ENCODE data around the gene PGBD1.
"Not testable (repeated sequence)": the region's sequence is repeated elsewhere in the genome, so short reads cannot be mapped to it uniquely, and the experiment has no call there.

PGBD1 gene

DNA sequence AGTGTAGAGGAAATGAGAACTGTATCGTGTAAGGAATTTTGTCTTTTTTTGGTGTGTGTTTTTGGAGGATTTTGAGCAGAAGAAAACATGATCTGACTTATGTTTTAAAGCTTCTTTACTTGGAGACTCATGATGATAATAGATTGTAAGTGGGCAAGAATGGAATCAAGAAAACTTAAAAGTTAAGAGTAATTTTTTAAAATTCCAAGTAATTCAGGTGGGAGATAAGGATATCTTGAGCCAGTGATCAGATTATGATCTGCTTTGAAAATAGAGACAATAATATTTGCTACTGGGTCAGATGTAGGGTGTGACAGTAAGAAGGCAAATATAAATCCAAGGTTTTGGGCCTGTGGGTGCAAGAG, 13.7 kb upstream of the PGBD1 start:
- no peak for DNase-seq (ENCODE audit: low spot score)

DNA sequence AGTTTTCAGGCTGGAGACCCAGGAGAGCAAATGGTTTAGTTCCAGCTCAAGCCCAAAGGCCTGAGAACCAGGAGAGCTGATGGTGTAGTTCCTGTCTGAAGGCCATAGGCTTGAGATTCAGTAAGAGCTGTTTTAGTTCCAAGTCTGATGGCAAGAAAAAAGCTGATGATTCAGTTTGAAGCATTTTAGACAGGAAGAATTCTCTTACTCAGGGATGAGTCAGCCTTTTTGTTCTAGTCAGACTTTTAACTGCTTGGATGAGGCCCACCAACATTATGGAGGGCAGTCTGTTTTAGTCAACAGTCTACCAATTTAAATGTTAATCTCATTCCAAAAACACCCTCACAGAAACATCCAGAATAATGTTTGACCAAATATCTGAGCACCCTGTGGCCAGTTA, 11.9 kb upstream of the PGBD1 start:
- DNase-seq (ENCODE audit: low spot score), result peak; percentile 77

DNA sequence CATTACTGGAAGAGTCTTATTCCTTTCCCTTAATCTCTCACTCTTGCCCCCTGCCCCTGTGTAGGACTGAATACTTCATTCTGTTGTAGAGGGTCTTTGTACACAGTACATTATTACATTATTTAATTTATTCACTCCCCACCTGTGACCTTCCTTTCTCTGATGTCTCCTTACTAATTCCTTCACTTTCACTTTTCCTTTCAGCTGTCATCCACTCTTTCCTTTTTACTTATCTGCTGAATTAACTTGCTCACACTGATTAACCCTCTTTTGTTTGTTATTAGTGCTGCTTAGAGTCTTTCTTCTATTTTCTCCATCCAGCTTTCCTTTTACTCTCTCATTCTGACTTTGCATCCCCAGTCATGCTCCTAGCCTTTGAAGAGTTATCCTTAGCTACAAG, 6.5 kb upstream of the PGBD1 start:
- DNase-seq (ENCODE audit: low spot score), result no peak

DNA sequence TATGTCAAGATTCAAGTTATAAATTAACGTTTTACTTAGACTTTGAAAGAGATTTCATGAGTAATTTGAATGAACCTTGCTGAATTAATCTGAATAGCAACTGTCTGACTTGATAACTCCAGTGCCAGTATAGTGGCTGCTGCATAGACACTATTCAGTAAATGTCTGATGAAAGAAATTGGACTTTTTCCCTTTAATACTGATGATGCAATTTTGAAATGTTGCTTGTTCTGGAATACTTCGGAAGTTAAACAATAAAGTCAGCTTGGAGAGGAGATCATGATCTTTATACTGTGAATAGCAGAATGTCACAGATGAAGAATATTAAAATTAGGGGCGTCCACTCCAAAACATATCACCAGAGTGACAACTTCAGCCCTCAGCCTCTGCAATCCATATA, 3.6 kb upstream of the PGBD1 start:
- no peak for DNase-seq (ENCODE audit: low spot score)

DNA sequence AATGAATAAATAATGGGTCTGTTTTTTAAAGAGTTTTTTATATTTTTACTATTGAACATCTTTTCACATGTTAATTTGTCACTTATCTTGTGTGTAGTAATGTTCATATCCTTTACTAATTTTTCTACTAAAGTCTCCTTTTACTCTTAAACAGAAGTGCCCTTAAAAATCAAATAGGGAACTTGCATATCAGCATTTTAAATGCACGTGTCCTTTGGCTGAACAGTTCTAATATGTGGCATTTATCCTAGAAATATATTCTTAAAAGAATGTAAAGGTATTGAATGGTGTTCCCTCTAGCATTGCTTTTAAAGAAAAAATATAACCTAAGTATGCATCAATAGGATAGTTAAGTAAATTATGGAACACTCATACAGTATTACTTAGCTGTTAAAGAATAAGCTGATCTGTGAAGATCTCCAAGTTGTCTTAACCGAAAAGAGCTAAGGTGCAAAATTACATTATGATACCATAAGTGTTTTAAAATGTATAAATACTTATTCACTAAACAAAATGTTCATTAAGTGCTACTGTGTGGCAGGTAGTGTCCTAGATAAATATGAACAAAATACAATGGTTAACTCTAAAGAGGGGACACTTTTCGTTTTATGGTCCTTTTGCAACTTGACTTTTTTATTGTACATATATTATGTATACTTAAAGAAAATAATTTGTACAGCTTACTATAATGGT, 631 bp upstream of the PGBD1 start:
- DNase-seq (ENCODE audit: low spot score), result no peak

DNA sequence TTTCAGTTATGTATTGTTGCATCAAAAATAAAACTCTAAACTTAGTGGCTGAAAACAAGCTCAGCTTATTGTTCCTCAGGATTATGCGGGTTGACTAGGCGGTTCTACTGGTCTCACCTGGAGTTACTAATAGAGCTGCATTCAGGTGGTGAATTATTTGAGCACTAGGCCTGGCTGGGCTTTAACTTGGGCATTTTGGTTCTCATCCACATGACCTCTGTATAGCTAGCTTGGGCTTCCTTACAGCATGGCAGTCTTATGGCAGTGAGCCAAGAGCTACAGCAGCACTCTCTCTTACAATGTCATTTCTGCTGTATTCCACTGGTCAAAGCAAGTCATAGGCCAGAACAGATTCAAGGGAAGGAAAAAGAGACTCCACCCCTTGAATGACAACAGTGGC, 1.6 kb downstream of the PGBD1 start:
- DNase-seq (ENCODE audit: low spot score), result no peak

DNA sequence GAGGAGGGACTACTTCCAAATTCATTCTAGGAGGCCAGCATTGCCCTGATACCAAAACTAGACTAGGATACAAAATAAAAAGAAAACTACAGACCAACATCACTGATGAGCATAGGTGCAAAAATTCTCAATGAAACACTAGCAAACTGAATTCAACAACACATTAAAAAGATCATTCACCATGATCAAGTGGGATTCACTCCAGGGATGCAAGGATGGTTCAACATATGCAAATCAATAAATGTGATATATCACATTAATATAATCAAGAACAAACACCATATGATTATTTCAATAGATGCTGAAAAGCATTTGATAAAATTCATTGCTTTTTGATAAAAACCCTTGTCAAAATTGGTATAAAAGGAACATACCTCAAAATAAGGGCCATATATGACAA, 10.2 kb downstream of the PGBD1 start:
- no peak for DNase-seq (ENCODE audit: low spot score)

DNA sequence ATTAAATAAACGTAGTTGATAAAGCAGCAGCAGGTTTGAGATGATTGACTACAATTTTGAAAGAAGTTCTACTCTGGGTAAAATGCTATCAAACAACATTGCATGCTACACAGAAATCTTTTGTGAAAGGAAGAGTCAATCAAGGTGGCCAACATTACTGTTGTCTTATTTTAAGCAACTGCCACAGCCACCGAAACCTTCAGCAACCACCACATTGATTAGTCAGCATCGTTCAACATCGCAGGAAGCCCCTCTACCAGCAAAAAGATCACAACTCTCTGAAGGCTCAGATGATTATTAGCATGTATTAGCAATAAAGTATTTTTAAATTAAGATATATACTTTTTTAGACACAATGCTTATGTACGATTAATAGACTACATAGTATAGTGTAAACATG, 14.0 kb downstream of the PGBD1 start:
- DNase-seq (ENCODE audit: low spot score), result no peak

DNA sequence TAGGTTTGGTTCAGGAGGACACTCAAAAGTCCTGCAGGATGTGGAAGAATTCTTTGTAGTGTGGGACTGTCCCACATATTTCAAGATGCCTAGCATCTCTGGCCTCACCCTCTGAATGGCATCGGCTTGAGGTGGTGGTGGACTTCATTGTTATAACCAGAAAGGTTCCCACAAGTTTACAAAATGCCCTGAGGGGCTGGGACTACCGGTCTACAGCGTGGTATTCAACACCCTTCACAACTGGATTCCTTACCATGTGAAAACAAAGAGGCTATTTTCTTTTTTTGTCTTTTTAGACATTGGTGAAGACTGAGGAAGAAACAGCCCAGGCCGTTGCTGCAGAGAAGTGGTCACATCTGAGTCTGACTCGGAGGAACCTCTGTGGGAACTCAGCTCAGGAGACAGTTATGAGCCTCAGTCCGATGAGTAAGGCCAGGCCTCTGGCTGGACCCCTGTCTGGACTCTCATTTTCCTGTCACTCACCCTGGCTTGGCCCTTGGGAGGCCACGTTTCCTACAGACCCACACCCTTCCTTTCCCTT, 15.2 kb downstream of the PGBD1 start:
- DNase-seq (ENCODE audit: low spot score), result no peak

DNA sequence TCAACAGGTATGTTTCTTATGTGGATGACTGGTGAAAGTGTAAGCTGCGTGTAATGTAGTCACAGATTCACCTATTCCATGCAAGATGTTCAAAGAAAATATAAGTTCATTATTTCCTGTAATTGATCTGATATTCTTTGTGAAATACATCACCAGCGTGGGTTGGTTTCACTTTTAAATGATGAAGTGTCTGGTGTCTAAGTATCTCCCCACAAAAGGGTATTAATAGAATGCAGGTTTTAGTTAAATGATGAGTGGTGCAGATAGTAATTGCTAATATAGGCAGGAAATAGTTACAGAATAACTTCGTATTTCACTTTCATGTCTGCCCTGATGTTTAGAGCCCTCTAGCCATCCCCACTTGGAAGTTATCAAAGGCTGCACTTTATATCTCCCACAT, 22.2 kb downstream of the PGBD1 start:
- DNase-seq (ENCODE audit: low spot score), result no peak

DNA sequence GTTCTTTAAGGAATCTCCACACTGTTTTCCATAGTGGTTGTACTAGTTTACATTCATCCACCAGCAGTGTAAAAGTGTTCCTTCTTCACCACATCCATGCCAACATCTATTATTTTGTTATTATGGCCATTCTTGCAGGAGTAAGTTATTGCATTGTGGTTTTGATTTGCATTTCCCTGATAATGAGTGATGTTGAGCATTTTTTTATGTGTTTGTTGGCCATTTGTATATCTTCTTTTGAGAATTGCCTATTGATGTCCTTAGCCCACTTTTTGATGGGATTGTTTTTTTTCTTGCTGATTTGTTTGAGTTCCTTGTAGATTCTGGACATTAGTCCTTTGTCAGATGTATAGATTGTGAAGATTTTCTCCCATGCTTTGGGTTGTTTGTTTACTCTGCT, 25.0 kb downstream of the PGBD1 start:
- not testable (repeated sequence) for DNase-seq (ENCODE audit: low spot score)

DNA sequence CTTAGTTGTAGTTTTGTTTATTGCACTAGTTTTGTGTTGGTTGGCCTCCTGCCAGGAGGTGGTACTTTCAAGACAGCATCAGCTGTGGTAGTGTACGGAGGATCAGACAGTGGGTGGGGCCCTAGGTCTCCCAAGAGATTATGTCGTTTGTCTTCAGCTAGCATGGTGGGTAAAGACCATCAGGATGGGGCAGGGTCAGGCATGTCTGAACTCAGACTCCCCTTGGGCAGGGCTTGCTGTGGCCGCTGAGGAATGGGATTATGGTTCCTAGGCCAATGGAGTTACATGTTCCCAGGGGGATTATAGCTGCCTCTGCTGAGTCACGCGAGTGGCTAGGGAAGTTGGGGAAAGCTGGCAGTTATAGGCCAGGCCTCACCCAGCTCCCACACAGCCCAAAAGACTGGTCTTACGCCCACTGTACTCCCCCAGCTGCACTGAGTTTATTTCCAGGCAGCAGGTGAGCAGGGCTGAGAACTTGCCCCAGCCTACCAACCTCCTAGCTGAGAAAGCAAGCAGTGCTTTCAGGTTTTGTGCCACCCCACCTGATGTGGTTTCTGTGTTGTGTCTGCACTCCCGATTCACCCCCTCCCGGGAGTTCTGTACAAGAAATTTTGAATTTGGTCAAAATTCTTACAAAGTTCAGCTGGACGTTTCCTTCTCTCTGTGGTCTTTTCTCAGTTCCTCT, 29.9 kb downstream of the PGBD1 start:
- no peak for DNase-seq (ENCODE audit: low spot score)

DNA sequence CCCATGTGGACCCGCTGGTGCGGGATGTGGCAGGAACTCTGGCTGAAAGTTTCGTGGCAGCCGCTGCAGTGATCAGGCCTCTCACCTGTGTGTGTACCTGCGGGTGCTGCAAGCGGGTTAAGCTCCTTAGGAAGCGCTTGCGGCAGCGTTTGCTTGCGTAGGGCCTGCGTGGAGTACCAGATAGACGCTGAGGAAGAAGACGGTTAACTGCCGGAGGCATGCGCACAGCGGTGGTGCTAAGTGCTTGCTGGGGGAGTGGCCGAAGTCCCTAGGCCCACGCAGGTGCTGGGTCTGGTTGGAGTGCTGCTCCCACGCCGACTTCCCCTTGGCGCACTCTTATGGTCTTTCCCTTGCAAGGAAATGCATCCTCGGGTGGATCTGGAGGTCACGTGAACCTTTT, 31.6 kb downstream of the PGBD1 start:
- no peak for DNase-seq (ENCODE audit: low spot score)

DNA sequence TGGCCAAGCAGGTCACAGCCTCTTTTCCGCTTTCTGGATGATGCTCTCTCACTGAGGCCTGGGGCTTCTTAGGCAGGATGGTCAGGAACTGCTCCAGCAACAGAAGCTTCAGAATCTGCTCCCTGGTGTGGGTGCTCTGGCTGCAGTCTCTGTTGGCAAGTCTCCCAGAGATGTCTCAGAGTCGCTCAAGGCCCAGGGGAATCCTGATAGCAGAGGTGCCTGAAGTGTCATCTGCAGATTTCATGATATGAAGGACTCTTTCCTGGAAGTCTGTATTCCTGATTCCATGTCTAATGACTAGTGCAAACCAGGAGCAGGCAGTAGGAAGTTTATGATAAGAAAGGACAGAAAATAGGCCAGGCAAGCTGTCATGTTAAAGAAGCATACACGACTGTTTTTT, 34.3 kb downstream of the PGBD1 start:
- DNase-seq (ENCODE audit: low spot score), result no peak

DNA sequence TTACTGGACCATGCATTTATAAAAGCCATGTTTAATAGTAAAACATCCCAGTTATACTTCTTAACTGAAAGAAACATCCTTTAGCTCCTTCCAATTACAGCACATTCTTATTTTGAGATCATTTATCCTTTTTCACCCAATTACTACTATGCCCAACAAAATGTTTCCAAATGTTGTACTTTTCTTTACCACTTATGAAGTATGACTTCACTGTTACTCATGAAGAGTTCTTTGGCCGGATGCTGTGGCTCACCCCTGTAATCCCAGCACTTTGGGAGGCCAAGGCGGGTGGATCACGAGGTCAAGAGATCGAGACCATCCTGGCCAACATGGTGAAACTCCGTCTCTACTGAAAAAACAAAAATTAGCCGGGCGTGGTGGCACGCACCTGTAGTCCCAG, 36.5 kb downstream of the PGBD1 start:
- not testable (repeated sequence) for DNase-seq (ENCODE audit: low spot score)

DNA sequence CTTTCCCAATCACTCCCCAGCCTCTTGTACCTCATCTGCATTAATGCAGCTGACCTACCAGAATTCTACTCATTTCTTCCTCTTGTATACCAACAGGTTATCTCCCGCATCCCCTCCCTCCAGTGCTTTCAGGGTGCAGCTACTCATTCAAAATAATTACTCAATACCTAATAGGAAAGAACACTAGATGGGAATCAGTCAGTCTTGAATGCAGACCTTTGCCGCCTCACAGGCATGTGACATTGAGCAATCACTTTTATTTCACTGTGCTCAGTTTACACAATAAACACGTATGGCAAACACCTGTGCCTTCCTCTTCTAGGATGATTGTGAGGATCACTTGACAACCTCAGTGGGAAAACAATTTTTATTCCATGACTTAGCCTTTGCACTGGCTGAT, 41.3 kb downstream of the PGBD1 start:
- no peak for DNase-seq (ENCODE audit: low spot score)

DNA sequence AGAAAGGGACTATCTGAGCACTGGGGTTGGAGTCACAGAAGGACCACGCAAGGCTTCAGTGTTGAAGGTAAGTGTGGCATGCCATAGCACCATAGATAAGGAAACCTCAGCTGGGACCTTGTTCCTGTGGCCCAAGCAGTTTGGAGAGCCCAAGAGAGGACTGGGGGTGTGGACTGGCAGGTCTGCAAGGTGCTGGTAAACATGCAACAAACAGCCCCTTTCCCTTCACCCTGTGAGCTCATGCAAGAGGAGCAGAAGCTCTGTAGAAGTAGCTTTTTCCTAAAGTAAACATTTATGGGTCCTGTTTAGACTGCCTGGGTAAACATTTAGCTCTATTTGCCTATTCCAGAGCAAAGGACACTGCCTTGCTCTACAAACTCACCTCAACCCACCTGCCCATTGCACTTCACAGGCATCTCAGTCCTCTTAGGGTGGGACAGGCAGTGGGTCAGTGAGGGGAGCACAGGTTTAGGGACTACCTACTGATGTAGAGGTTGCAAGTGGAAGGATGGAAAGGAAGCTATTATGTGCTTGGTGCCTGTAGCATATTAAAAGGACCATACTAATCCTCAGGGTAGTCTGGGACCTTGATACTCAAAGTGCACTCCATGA, 42.5 kb downstream of the PGBD1 start:
- no peak for DNase-seq (ENCODE audit: low spot score)

DNA sequence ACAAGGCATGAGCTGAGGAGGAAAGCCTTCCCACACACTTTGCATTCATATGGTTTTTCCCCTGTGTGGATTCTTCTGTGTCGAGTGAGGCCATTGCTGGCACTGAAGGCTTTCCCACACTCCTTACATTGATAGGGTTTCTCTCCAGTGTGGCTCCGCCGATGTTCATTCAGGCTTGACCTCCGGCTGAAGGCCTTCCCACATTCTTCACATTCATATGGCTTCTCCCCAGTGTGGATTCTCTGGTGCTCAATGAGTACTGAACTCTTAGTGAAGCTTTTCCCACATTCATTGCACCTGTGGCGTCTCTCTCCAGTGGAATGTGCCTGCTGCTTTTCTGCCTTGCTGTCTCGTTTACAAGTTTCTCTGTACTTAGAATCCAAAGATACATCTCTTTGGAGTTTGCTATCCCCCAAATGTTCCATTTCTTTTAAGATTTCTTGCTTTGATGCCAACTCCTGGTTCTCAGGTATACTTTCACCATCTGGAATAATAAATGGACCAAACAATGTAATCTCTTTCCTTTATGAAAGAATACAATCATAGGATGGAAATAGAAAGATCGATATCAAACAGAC, 45.1 kb downstream of the PGBD1 start:
- no peak for DNase-seq (ENCODE audit: low spot score)

DNA sequence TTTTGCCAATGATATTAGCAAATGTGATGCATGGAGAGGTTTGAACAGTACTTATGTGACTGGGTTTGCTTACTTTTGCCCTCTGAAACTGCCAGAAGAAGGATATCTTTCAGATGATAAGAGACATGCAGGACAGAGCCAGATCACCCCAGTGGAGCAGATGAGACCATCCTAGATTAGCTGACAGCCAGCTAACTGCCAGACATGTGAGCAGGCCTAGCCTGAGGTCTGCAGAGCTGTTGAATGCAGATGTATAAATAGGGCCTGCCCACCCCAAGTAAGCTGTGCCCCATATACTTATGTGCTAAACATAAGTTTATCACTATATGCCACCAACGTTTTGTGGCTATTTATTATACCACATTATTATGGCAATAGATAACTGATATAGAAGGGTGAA, 48.7 kb downstream of the PGBD1 start:
- DNase-seq (ENCODE audit: low spot score), result no peak

DNA sequence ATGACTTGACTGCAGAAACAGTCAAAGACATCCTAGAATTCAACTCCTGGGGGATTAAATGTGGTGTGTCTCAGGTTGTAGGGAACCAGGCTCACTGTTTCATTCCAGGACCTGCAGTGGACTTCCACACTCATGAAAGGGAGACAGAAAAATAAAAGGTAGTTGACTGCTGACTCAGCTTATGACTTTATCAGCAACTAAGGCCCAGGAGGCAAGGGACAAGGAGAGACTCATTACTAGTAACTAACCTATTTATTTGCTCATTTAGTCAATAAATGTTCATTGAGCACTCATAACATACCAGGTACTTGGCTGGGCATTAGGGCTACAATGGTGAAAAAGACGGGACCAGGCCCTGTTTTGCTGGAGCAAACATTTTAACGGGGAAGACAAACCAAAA, 51.7 kb downstream of the PGBD1 start:
- DNase-seq (ENCODE audit: low spot score), result no peak

DNA sequence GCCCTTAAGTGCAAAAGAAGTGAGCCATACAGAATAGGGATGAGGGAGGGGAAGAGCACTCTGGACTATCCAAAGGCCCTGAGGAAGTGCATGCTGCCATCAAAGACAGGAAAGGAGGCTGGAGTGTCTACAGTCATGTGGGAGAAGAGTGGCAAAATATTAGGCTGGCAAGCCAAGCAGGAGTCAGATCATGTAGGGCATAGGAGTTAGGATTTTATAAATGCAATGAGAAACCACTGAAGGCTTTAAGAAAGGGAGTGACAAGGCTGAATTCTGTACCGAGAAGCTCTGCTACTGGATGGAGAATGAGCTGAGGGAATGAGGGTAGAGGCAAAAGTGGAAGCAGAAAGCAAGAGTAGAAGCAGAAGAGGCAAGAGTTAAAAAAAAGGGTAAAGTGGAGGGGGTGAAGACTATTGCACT, 52.2 kb downstream of the PGBD1 start:
- no peak for DNase-seq (ENCODE audit: low spot score)

DNA sequence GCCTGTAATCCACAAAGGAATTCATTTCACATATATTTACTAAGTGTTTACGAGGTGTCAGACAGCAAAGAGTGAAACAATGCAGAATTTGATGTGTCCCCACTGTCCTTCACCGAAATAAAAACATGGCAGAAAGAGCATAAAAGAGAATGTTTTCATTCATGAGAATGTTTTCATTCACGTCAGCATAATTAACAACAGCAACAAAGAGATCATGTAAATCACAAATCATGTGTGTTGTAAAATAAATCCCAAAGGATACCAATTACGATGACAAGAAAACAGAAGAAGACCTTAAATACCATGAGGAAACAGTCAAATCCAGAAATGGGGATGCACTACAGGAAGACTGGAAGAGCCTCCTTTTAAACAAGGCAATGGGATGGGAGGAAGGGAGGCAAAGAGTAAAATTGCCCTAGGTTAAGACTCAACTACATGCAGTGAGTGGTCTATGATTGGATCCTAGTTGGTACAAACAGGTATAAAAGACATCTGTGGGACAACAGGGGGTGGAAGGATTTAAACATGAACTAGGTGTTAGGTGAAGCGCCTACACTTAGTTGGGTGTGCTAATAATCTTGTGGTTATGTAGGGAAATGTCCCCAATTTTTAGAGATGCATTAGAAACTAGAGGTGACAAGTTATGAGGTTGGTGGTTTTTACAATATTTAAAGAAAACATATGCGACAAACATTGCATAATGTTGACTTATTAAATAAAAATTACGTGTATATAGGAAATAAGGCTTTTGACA, 53.1 kb downstream of the PGBD1 start:
- DNase-seq (ENCODE audit: low spot score), result no peak
